ENCODE data around the gene HNRNPA1. TPM values are rescaled to one million over a fixed set of nuclear protein-coding genes. Genes with fewer than 3 reads are reported as not detected.

Gene HNRNPA1
- total RNA-seq, 1 experiment from 2014 or later = 2,589 TPM

GRCh38 chr12:54282949-54283593 is 2.5 kb downstream of the HNRNPA1 start:
- no peak overlapping the region; the same call in 1 of the 2 replicates for H3K27ac Mint-ChIP-seq
- no peak for TF ChIP-seq MLX (CRISPR knock-in tag; IDR thresholded peaks at IDR 0.05)
- no peak for TF ChIP-seq SMAD3 (CRISPR knock-in tag; IDR thresholded peaks at IDR 0.05; ENCODE audit: borderline replicate concordance)
- TF ChIP-seq USF1 (CRISPR knock-in tag; IDR thresholded peaks at IDR 0.05) = no peak
- TF ChIP-seq ZNF317 (CRISPR knock-in tag; IDR thresholded peaks at IDR 0.05; ENCODE audit: borderline replicate concordance, low read depth) = no peak
- no peak for TF ChIP-seq FOXP1 (CRISPR knock-in tag; IDR thresholded peaks at IDR 0.05; ENCODE audit: borderline replicate concordance)
- TF ChIP-seq E2F4 (CRISPR knock-in tag; IDR thresholded peaks at IDR 0.05; ENCODE audit: borderline replicate concordance, low read depth) = no peak
- no peak for TF ChIP-seq ZNF138 (CRISPR knock-in tag; conservative IDR thresholded peaks at IDR 0.05)
- no peak for TF ChIP-seq ZNF281 (CRISPR knock-in tag; IDR thresholded peaks at IDR 0.05)
- TF ChIP-seq PREB (CRISPR knock-in tag; IDR thresholded peaks at IDR 0.05; ENCODE audit: borderline replicate concordance) = no peak
- no peak for TF ChIP-seq STAT6 (CRISPR knock-in tag; conservative IDR thresholded peaks at IDR 0.05; ENCODE audit: low read depth)
- no peak for TF ChIP-seq ATF1 (CRISPR knock-in tag; IDR thresholded peaks at IDR 0.05)
- 0 out of 2 replicates have a peak, but pooled peaks have one; percentile 12 for TF ChIP-seq PRRX2 (CRISPR knock-in tag; IDR thresholded peaks at IDR 0.05)
- TF ChIP-seq IRF2 (CRISPR knock-in tag; IDR thresholded peaks at IDR 0.05; ENCODE audit: borderline replicate concordance, low read depth) = no peak
- peak; percentile 87 for TF ChIP-seq NFATC4 (CRISPR knock-in tag; IDR thresholded peaks at IDR 0.05)
- no peak for TF ChIP-seq ESRRA (CRISPR knock-in tag; IDR thresholded peaks at IDR 0.05; ENCODE audit: borderline replicate concordance)
- no peak for TF ChIP-seq ZNF423 (CRISPR knock-in tag; IDR thresholded peaks at IDR 0.05)
- TF ChIP-seq JAZF1 (CRISPR knock-in tag; IDR thresholded peaks at IDR 0.05) = no peak
- TF ChIP-seq ATF6 (CRISPR knock-in tag; IDR thresholded peaks at IDR 0.05) = no peak
- TF ChIP-seq EMX1 (CRISPR knock-in tag; IDR thresholded peaks at IDR 0.05) = peak; percentile 49
- TF ChIP-seq ZNF532 (CRISPR knock-in tag; IDR thresholded peaks at IDR 0.05; ENCODE audit: borderline replicate concordance) = 0 out of 2 replicates have a peak, but pooled peaks have one; percentile 17
- no peak for TF ChIP-seq ZNF121 (CRISPR knock-in tag; IDR thresholded peaks at IDR 0.05)

More at GRCh38 chr12:54282949-54283593, 2.5 kb downstream of the HNRNPA1 start:
- no peaks in the 10 kb centered on the region for H3K9me3 Mint-ChIP-seq
- ATAC-seq (no peak), DNase-seq (ENCODE audit: low spot score) (no peak)
- no peak overlapping the region for H3K4me3 Mint-ChIP-seq
- no peaks in the 10 kb centered on the region; the same call in none of the 2 replicates for H3K36me3 Mint-ChIP-seq
- POLR2A ChIA-PET = interaction anchor here (0.6 to 1.6 kb wide), 6 partner anchors 9 to 85 kb away, joined by 3 to 9 read pairs (median 4); partner anchors contain the start of gene COPZ1
- CTCF ChIA-PET = interaction anchor here (0.7 to 1.1 kb wide), 3 partner anchors 31 to 78 kb away, joined by 3 to 4 read pairs (median 4); no protein-coding TSS in a partner anchor
- H3K4me1 Mint-ChIP-seq = peaks cover 46% of the 10 kb centered on the region
- no peaks in the 10 kb centered on the region for H3K27me3 Mint-ChIP-seq (ENCODE audit: low read depth)

Measured in WTC11 (cell line).